Measurements from ENCODE around the gene LRRC8D. TPM values are rescaled to one million over a fixed set of nuclear protein-coding genes. Genes with fewer than 3 reads are reported as not detected.

The LRRC8D gene
- total RNA-seq, 3 donors from 2014 or later (not counting 1 experiment from before 2014, with no cell fraction given), result 16.2 to 26.2 (median 17.1) TPM

- Histone ChIP-seq H3K4me3 (ENCODE audit: low read length) (no peak overlapping the region), H3K9me3 (ENCODE audit: control insufficient read depth, insufficient read depth, low read length) (no peaks in the 10 kb centered on the region), H3K27ac (ENCODE audit: low read length) (no peak overlapping the region), H3K27me3 (ENCODE audit: control insufficient read depth, insufficient read depth, low read length) (no peaks in the 10 kb centered on the region), H3K4me1 (ENCODE audit: control insufficient read depth, insufficient read depth, low read length) (peaks cover 10% of the 10 kb centered on the region), H3K36me3 (ENCODE audit: control insufficient read depth, insufficient read depth, low read length) (peaks cover 3% of the 10 kb centered on the region)
- H3K4me1 Mint-ChIP-seq, result peaks cover 41 to 45% of the 10 kb centered on the region in 2 donors
- WGBS (ENCODE audit: insufficient coverage), result 85% methylated on average over 4 of the region's 5 CpGs
- DNase-seq (peak in 1 of 2 donors; percentile 59), ATAC-seq (no peak)
- peak overlapping the region; percentile 77 to 94 for H3K27ac Mint-ChIP-seq
- no peaks in the 10 kb centered on the region for H3K9me3 Mint-ChIP-seq
- intact Hi-C loops (cut with micrococcal nuclease), result no loop called here
- peak overlapping the region; percentile 94 for H3K4me3 Mint-ChIP-seq
- TF ChIP-seq, protein P1, sequence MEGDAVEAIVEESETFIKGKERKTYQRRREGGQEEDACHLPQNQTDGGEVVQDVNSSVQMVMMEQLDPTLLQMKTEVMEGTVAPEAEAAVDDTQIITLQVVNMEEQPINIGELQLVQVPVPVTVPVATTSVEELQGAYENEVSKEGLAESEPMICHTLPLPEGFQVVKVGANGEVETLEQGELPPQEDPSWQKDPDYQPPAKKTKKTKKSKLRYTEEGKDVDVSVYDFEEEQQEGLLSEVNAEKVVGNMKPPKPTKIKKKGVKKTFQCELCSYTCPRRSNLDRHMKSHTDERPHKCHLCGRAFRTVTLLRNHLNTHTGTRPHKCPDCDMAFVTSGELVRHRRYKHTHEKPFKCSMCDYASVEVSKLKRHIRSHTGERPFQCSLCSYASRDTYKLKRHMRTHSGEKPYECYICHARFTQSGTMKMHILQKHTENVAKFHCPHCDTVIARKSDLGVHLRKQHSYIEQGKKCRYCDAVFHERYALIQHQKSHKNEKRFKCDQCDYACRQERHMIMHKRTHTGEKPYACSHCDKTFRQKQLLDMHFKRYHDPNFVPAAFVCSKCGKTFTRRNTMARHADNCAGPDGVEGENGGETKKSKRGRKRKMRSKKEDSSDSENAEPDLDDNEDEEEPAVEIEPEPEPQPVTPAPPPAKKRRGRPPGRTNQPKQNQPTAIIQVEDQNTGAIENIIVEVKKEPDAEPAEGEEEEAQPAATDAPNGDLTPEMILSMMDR (IDR thresholded peaks at IDR 0.05), result no peak
- no peaks in the 10 kb centered on the region for H3K36me3 Mint-ChIP-seq
- no peaks in the 10 kb centered on the region for H3K27me3 Mint-ChIP-seq (ENCODE audit: low read depth in 2 of 2)
Measured at GRCh38 chr1:89844860-89845259, 24.0 kb downstream of the LRRC8D start.

DNA sequence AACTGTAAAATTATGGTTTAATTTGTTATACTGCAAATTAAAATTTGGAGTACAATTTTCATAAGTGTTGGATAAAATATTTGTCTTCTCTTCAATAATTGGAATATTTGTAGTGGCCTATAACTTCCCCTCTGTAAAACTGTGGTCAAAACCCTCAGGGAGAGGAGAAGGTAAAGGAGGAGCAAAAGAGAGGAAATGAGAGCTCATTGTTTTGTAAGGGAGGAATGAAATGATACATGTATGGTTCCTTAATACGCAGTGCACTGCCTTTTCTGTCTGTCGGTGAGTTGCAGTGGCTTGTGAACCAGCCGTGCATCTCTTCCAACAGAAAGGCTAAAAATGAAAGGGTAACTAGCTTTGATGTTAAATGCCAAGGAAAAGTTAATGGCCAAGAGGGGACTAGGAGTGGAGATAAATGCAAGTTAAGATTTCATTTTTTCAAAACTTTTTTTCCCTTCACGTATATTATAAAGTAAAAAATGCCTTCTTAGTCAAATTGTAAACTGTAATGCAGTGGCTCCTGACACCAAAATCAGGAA is 26.4 kb downstream of the LRRC8D start:
- Histone ChIP-seq H3K9me3 (ENCODE audit: control insufficient read depth, insufficient read depth, low read length) (no peaks in the 10 kb centered on the region), H3K4me3 (ENCODE audit: low read length) (no peak overlapping the region), H3K36me3 (ENCODE audit: control insufficient read depth, insufficient read depth, low read length) (peaks cover 5% of the 10 kb centered on the region), H3K27ac (ENCODE audit: low read length) (no peak overlapping the region), H3K27me3 (ENCODE audit: control insufficient read depth, insufficient read depth, low read length) (no peaks in the 10 kb centered on the region), H3K4me1 (ENCODE audit: control insufficient read depth, insufficient read depth, low read length) (peaks cover 10% of the 10 kb centered on the region)
- peaks cover 41 to 52% of the 10 kb centered on the region in 2 donors for H3K4me1 Mint-ChIP-seq
- TF ChIP-seq, protein P1 (IDR thresholded peaks at IDR 0.05), result no peak
- H3K27me3 Mint-ChIP-seq (ENCODE audit: low read depth in 2 of 2), result no peaks in the 10 kb centered on the region
- H3K27ac Mint-ChIP-seq, result no peak overlapping the region
- no peak for ATAC-seq
- no peaks in the 10 kb centered on the region for H3K36me3 Mint-ChIP-seq
- no peaks in the 10 kb centered on the region for H3K9me3 Mint-ChIP-seq
- no peak overlapping the region for H3K4me3 Mint-ChIP-seq
- peak in 1 of 2 donors; percentile 34 for DNase-seq
- WGBS (ENCODE audit: insufficient coverage), result 32% methylated on average over 3 of the region's 4 CpGs
- intact Hi-C loops (cut with micrococcal nuclease), result no loop called here

- intact Hi-C loops (cut with micrococcal nuclease), result no loop called here
- peaks cover 5% of the 10 kb centered on the region for H3K36me3 ChIP-seq (ENCODE audit: control insufficient read depth, insufficient read depth, low read length)
- Mint-ChIP-seq H3K27me3 (ENCODE audit: low read depth in 2 of 2) (no peaks in the 10 kb centered on the region), H3K27ac (no peak overlapping the region), H3K4me1 (peaks cover 19 to 24% of the 10 kb centered on the region in 2 donors), H3K36me3 (no peaks in the 10 kb centered on the region), H3K9me3 (no peaks in the 10 kb centered on the region), H3K4me3 (no peak overlapping the region)
- H3K9me3 ChIP-seq (ENCODE audit: control insufficient read depth, insufficient read depth, low read length), result no peaks in the 10 kb centered on the region
- DNase-seq (no peak), ATAC-seq (no peak)
- no peak overlapping the region for H3K4me3 ChIP-seq (ENCODE audit: low read length)
- H3K27ac ChIP-seq (ENCODE audit: low read length), result no peak overlapping the region
- H3K27me3 ChIP-seq (ENCODE audit: control insufficient read depth, insufficient read depth, low read length), result no peaks in the 10 kb centered on the region
- H3K4me1 ChIP-seq (ENCODE audit: control insufficient read depth, insufficient read depth, low read length), result no peaks in the 10 kb centered on the region
- TF ChIP-seq, protein P1 (IDR thresholded peaks at IDR 0.05), result no peak
- WGBS (ENCODE audit: insufficient coverage), result 88% methylated on average over 4 of the region's 4 CpGs
Measured at GRCh38 chr1:89850844-89851415, 30.1 kb downstream of the LRRC8D start.

- whole genome bisulfite sequencing (ENCODE audit: insufficient coverage), result 84% methylated on average over 2 of the region's 2 CpGs
- peaks cover 2% of the 10 kb centered on the region for H3K36me3 ChIP-seq (ENCODE audit: control insufficient read depth, insufficient read depth, low read length)
- no peak overlapping the region for H3K27ac ChIP-seq (ENCODE audit: low read length)
- ATAC-seq, result no peak
- DNase-seq, result peak in 1 of 2 donors; percentile 35
- H3K9me3 ChIP-seq (ENCODE audit: control insufficient read depth, insufficient read depth, low read length), result no peaks in the 10 kb centered on the region
- Mint-ChIP-seq H3K27me3 (ENCODE audit: low read depth in 2 of 2) (no peaks in the 10 kb centered on the region), H3K27ac (no peak overlapping the region), H3K4me1 (peaks cover 5 to 13% of the 10 kb centered on the region in 2 donors), H3K9me3 (no peaks in the 10 kb centered on the region), H3K36me3 (no peaks in the 10 kb centered on the region), H3K4me3 (no peak overlapping the region)
- no peak overlapping the region for H3K4me3 ChIP-seq (ENCODE audit: low read length)
- H3K27me3 ChIP-seq (ENCODE audit: control insufficient read depth, insufficient read depth, low read length), result no peaks in the 10 kb centered on the region
- TF ChIP-seq, protein P1 (IDR thresholded peaks at IDR 0.05), result no peak
- intact Hi-C loops (cut with micrococcal nuclease), result no loop called here
- H3K4me1 ChIP-seq (ENCODE audit: control insufficient read depth, insufficient read depth, low read length), result no peaks in the 10 kb centered on the region
Measured at GRCh38 chr1:89854140-89854539, 33.3 kb downstream of the LRRC8D start.

Measured in natural killer cell (primary cell).